HG03460 (cell line): Measurements from ENCODE around the gene SFSWAP.
"Not testable (repeated sequence)": the region's sequence is repeated elsewhere in the genome, so short reads cannot be mapped to it uniquely, and the experiment has no call there.

Experiments
- ATAC-seq: cut with Tn5 transposase; IDR thresholded peaks from one replicate; pipeline ENCODE4 v1.9.1; 2021; ENCODE audit not compliant: unreplicated experiment

SFSWAP gene

GRCh38 chr12:131756441-131756840 lies 45.6 kb downstream of the SFSWAP start:
- no peak for ATAC-seq

DNA sequence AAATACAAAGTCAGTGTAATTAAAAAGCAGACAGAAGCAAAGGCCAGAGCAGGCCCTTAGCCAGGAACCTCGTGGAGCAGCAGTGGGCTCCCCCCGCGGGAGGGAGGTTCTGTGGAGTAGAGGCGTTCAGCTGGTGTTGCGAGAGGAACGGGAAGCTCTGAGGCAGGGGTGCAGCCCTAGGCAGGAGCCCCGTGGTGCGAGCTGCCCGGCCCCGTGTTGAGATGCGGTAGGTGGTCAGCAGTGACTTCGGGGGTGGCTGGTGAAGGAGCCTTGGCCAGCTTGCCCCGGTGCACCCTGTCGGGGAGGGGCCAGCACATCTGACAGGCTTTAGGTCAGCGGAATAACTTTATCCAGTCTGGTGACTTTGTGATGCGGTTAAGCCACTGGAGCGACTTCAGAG lies 46.2 kb downstream of the SFSWAP start:
- ATAC-seq = no peak

DNA sequence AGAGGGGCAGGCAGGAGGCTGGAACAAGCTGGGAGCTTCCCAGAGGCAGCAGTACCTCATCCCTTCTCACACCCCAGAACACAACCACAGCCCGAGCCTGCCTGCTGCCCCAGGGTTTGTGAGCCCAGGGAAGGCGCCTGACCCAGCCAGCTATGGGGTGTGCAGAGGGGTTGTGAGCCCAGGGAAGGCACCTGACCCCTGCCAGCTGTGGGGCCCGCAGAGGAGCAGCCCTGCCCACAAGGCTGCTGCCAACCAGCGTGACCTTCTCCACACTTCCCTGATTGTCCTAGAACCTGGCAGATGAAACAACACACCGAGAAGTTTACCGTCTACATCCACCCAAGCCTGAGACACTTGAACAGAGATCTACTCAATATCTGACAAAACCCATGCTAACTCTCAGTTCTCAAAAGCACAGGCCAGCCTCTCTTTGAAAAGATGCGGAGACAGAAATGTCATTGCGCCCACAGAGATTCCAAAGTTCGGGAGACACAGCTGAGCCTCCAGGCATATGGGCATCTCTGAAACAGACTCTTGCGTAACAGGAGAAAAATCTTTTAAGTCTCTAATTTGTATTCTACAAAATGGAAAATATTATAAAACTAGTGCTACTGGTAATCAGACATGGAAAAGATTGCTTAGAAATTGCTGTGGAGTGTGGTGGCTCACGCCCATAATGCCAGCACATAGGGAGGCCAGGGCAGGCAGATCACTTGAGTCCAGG lies 47.3 kb downstream of the SFSWAP start:
- no peak for ATAC-seq

DNA sequence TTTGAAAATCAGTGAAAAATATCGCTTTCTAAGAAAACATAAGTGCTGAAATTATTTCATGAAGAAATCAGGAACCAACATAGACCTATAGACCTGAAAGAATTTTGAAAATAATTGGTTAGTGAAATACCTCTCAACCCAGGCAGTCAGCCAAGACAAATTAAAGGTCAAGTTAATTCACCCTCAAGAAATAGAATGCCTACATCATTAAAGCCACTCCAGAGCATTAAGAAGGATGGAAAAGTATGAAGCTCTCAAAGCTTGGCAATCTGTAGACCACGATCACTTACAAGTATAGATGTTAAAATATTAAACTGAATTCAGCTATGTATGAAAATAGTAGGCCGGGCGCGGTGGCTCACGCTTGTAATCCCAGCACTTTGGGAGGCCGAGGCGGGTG lies 48.3 kb downstream of the SFSWAP start:
- ATAC-seq = no peak

GRCh38 chr12:131761638-131762037 lies 50.7 kb downstream of the SFSWAP start:
- no peak for ATAC-seq

GRCh38 chr12:131764738-131765137 lies 53.8 kb downstream of the SFSWAP start:
- ATAC-seq = no peak

- no peak for ATAC-seq
These were observed 55.1 kb downstream of the SFSWAP start for GRCh38 chr12:131765961-131766360.

DNA sequence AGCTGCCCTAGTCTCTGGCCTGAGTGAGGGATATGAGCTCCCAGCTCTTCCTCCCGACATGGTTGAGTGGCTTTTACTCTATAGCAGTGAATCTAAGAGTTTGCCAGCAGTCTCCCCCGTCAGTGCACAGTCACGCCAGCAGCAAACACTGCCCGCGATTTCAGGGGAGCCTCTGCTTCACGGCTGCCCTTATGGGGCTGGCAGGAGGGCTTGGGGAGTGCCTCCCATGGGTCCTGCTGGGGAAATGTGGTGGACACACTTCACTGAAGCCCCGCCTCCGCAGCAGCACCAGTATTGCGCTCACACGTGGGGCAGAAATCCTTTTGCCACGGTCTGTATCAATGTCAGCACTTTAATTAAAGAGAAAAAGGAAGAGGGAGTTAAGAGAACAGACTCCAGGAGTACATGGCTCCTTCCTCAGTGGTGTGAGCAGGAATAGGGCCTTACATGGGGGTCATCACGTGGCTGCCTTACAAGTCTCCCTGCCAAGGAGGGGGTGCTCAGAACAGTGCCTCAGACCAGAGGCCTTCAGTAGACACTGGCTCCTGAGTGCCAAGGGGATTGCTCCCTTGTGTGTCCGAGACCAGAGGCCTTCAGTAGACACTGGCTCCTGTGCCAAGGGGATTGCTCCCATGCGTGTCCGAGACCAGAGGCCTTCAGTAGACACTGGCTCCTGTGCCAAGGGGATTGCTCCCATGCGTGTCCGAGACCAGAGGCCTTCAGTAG lies 55.7 kb downstream of the SFSWAP start:
- ATAC-seq = no peak

GRCh38 chr12:131770120-131770519 lies 59.2 kb downstream of the SFSWAP start:
- ATAC-seq = no peak

DNA sequence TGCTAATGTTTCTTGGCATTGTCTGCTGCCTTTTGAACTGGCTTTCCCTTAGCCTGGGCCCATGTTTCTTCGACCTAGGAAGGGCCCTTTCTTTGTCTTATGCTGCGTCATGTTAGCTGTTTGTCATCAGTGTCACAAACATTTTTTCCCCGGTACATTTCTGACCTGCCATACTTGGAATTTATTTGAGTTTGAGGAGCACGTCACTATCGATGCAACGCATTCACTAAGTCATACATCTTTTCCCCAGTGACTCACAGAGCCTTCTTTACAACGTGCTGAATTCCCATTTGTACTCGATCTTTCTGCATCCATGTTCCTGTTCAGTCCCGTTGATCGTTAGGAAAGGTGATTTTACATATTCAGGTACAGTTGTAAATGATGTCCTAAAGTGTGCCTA lies 61.1 kb downstream of the SFSWAP start:
- no peak for ATAC-seq

DNA sequence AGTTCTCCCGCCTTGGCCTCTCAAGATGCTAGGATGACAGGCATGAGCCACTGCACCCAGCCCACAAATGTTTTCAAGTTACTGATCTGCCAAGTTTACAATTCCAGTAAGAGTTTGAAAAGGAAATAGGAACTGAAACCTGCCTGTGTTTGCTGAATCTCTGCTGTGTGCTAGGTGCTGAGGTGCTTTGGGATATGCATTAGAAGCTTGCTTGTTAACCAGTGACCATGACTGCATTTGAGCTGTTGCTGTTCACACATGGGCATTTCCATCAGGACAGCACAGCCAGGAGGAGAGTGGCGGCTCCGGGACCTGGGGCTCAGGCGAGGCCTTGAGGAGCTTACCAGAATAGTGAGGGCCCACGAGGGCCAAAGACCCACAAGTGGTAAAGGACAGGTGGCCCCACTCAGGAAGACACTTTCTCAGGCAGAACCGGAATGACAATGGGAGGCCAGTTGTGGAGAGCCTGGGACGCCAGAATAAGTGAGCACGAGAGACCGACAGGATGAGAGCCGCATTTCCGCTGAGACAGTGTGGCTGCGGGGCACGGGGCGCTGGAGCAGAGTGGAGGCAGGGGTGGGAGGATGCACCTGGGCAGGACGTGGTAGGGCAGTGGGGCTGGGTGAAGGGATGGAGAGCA lies 62.8 kb downstream of the SFSWAP start:
- ATAC-seq = peak; percentile 79

DNA sequence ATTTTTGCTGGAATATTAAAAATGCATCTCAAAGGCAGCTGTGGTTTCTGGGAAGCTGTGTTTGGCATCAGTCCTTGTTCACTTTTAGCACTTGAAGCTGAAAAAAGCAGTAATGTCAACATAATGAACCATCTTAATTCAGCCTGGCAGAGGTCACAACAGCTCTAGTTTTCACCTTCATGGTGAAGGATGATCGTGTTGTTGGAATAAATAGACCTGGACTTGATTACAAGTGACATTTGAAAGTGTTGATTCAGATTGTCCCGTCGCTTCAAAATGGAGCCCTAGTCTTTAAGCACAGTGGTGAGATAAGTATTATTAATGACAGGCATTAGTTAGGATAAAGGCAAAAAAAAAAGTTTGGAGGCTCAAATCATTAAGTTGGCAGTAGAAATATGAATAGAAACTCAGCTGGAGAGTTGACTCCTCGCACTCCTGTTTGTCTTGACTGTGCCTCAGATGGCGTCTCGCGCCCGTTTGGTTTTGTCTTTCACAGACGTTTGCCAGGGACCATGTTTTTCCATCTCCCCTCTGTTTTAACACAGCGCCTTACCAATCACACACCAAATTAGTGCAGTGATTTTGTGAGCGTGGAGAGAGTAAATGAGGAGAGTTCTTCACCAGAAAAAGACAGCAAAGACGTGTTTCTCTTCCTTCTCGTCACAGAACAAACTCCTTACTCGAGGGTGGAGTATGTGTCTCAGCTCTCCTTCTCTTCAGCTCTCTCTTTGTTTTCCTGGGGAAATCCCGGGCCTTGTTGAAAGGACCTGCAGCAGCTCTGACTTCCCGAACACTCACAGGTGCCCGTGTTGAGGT lies 63.9 kb downstream of the SFSWAP start:
- ATAC-seq = no peak

DNA sequence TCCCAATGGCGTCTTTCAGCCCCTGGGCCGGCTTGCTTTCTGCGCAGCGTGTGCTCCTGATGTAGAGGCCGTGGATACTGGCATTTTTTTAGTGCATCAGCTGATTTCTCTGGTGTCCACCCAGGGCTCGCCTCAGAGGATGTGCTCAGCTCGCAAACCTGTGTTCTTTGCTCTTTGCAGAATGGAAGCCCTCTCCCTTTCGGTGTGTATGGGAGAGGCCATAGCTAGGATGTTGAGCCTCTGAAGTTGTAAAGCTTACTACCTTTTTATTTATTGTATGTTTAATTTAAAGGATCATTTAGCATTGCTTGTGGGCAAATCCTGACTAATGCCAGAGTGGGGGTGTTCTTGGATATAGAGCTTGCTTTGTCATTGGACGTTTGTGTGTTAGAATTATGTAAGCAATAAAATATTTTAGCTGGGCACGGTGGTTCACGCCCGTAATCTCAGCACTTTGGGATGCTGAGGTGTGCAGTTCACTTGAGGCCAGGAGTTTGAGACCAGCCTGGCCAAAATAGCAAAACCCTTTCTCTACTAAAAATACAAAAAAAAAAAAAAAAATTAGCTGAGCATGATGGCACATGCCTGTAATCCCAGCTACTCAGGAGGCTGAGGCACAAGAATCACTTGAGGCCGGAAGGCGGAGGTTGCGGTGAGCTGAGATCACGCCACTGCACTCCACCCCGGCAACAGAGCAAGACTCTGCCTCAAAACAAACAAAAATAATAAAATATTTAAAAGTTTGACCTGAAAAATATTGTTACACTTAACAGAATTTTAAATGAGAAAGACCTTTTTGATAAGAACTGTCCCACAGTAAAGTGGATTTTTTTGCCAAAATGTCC lies 64.7 kb downstream of the SFSWAP start:
- no peak for ATAC-seq

GRCh38 chr12:131776237-131776889 lies 65.5 kb downstream of the SFSWAP start:
- peak; percentile 37 for ATAC-seq

GRCh38 chr12:131777269-131777668 lies 66.4 kb downstream of the SFSWAP start:
- ATAC-seq = not testable (repeated sequence)

DNA sequence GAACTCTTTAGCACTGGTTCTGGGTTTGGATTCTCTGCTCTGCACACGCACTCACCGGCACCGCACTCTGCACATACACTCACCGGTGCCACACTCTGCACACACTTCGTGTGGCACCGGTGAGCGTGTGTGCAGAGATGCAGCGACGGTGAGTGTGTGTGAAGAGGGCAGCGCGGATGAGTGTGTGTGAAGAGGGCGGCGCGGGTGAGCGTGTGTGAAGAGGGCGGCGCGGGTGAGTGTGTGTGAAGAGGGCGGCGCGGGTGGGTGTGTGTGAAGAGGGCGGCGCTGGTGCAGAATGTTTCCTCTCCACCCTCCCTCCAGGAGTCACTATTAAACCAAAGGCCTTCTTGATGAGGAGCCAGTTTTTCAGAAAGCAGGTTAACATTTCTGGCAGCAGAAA lies 68.1 kb downstream of the SFSWAP start:
- ATAC-seq = no peak

DNA sequence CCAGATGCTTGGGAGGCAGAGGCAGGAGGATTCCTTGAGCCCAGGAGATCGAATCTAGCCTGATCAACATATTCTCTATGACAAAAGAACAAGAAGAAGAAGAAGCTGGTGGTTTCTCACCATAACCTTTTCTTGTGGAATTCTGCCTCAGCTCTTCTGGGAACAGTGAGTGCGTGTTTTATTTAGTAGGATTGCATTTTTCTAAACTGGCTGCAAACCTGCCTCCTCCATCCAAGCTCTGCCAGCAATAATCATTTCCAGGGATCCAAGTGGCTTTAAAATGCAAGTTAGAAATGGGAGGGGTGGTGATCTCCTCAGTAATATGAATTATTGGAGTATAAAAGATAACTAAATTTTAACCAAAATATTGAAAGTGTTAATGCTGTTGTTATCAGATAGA lies 71.2 kb downstream of the SFSWAP start:
- no peak for ATAC-seq

- ATAC-seq = peak; percentile 81
These were observed 73.1 kb downstream of the SFSWAP start for GRCh38 chr12:131783915-131784541.
